Measurements from ENCODE around the gene QKI.

QKI gene

GRCh38 chr6:163490826-163491577 is 76.5 kb downstream of the QKI start:
- no peak for DNase-seq

- no peak for DNase-seq
Observed at GRCh38 chr6:163491737-163492300, 77.3 kb downstream of the QKI start.

DNA sequence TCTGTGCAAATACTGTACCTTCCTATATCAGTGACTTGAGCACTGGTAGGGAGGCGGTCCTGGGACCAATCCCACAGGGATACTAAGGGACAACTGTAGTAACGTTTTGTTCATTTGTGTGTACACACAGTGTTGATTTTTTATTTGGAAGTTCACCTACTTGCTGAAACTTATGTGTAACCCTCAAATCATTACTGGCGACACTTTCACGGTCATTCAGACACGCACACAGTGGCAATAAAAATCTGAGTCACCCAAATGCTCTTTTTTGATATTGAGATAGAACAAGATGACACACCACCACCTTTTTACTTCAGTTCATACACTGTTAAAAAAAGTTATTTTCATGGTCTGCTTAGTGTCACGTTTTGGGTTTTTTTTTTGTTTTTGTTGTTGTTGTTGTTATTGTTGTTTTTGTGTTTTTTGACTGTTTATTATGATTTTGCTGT is 79.8 kb downstream of the QKI start:
- no peak for DNase-seq

DNA sequence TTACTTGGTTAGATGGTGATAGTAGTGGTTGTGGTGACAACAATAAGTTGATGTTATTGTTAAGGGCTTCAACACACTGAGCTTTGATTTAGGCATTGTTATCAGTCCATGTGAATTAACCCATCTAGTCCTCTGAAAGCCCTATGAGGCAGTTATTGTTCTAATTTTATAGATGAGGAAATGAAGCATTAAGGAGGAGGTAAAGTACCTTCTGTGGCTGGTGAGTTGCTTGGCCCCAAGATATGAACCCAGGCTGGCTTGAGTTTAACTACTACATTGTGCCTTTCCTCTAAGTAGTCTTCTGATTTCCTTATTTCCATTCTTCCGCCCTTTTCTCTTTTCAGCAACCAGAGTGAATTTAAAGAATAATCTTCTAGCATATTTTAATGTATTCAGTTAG is 81.7 kb downstream of the QKI start:
- DNase-seq: no peak

DNA sequence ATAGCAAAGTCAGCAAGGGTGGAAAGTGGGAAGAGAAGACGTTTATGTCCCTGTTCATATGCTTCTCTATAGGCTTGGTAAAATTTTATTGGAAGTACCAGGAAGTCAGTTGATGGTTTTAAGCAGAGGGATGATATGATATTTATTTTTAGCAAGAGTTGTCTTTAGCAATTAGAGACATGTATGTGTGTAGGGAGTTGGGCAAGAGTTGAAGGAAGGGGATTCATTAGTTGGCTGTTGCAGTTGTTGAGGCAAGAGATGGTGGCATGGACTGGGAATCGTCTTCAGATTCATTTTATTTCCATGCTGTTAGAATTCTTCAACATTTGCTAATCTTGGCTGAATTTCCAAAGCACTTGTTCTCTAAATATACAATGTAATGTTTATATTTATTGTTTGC is 85.6 kb downstream of the QKI start:
- no peak for DNase-seq

GRCh38 chr6:163501026-163501425 is 86.5 kb downstream of the QKI start:
- no peak for DNase-seq

- no peak for DNase-seq
Observed at GRCh38 chr6:163501439-163501838, 86.9 kb downstream of the QKI start.

DNA sequence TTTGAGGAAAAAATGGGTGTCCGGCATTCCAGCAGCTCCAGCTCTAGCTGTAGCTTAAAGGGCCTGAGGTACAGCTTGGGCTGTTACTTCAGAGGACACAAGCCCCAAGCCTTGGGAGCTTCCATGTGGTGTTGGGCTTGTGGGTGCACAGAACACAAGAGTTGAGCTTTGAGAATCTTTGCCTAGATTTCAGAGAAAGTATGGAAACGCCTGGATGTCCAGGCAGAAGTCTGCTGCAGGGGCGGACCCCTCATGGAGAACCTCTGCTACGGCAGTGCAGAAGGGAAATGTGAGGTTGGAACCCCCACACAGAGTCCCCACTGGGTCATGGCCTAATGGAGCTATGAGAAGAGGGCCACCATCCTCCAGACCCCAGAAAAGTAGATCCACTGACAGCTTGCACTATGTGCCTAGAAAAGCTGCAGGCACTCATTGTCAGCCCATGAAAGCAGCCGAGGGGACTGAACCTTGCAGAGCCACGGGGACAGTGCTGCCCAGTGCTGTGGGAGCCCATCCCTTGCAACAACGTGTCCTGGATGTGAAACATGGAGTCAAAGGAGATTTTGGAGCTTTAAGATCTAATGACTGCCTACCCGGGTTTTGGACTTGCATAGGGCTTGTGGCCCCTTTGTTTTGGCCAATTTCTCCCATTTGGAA is 90.6 kb downstream of the QKI start:
- no peak for DNase-seq

- DNase-seq: no peak
Observed at GRCh38 chr6:163507965-163508364, 93.4 kb downstream of the QKI start.

DNA sequence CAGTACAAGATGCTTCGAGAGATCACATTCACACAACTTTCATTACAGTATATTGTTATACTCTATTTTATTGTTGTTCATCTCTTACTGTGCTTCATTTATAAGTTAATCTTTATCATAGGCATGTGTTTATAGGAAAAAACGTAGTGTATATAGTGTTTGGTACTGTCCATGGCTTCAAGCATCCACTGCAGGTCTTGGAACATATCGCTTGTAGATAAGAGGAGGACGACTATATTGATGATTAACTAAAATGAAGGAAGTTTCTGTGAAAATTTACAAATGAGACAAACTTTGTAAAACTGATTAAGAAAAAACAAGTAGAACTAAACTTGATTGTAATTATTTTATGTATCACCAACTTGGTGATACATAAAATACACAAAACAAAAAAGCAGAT is 98.5 kb downstream of the QKI start:
- DNase-seq: no peak

DNA sequence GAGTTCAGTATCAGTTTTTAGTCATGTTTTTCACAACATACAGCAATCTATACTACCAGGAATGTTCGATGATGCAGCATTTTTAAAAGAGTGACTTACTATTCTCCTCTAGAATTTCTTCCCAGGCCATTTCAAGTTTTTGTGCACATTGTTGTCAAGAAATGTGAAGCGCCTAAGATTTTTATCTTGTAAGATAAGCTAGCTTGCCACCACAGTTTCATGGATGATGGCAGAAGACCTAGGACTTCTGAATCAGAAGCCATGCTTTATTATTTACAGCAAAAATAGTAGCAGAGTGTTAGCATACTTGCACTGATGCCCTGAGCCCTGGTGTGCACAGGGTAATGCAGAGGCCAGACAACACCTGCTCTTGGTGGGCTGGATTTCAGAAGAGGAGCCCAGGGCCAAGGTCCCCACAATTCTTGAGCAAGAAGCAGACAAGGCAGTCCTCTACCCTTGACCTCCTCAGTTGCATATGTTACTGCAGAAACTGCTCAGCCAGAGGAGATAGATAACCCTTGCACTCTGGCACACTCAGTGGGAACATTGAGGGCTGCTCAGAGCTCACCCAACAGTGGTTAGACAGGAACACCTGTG is 99.2 kb downstream of the QKI start:
- DNase-seq: peak; percentile 27

GRCh38 chr6:163516908-163517307 is 102.4 kb downstream of the QKI start:
- no peak for DNase-seq

GRCh38 chr6:163520956-163521355 is 106.4 kb downstream of the QKI start:
- DNase-seq: no peak

DNA sequence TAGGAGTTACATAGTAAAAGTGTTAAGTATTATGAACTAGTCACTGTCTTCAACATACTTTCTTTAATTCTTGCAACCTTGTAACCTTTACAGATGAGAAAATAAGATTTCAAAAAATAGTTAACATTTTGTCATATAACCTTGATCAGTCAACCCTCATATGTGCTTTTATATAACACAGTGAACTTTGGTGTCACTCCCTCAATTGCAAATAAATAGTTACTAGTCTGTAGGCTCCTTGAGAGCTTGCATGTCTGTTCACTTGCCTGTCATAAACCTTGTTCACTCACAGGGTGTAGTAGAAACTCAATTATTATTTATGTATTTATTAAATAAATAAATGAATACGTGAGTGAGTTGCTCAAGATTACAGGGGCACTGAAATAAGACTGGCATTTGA is 107.5 kb downstream of the QKI start:
- DNase-seq: no peak

GRCh38 chr6:163525926-163526325 is 111.4 kb downstream of the QKI start:
- no peak for DNase-seq

GRCh38 chr6:163526346-163526745 is 111.8 kb downstream of the QKI start:
- no peak for DNase-seq

DNA sequence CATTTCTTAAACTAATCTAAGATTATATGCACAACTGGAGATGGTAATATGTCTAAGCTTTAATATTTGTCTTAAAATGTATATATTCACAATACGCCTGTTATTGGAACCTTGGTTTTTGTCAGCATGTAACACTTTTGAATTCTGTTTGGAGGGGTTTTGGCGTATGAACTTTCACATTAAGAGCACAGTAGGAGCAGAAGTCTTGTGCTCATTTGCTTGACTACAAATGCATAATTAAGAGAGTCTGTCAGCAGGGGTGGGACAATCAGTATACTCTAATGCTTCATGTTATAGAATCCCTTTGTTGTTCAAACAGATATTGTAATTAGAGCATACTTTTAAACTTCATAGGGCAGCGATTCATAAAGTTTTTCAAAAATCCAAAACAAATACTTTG is 112.8 kb downstream of the QKI start:
- no peak for DNase-seq

- no peak for DNase-seq
Observed at GRCh38 chr6:163529605-163530004, 115.1 kb downstream of the QKI start.

DNA sequence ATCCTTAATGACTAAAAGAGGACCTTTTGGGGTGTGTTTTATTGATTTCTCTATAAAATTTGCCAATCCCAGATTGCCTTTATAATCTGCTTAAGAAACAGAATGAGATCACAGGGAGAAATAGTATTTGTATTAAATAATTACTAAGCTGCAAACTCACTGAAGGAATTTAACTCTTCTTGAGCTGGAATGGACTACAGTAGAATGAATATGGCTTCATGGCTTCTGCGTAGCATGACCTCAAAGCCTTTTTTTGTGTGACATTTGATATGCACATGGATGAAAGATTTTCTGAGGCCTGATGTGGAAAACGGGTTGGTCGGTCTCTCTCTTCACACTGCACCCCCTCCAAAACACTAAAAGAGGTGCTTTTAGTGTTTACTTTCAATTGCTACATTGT is 115.9 kb downstream of the QKI start:
- no peak for DNase-seq

GRCh38 chr6:163531122-163531521 is 116.6 kb downstream of the QKI start:
- DNase-seq: no peak

DNA sequence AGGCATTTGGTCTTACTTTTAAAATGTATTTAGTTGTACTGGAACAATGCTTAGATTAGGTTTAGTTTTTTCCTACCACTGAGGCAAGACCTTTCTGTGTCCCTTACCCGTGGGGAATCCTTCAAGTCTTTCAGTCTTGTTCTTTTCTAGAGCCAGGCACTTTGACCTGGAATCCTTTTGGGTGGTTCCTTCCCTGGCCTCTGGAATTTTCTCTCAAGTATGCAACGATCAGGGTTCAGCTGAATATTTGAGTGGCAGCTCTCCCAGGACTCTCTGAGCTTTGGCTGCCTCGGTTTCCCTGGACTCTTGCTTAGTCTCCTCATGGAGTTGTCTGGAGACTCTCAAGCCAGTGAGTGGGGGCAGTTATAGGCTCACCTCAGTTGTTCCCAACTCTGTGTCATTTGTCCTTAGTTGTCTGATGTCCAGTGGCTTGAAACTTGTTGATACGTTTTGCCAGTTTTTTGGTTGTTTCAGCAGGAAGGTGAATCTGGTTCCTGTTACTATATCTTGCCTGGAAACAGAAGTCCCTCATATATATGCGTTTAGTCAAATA is 118.1 kb downstream of the QKI start:
- no peak for DNase-seq

- peak; percentile 15 for DNase-seq
Observed at GRCh38 chr6:163533443-163533842, 118.9 kb downstream of the QKI start.

DNA sequence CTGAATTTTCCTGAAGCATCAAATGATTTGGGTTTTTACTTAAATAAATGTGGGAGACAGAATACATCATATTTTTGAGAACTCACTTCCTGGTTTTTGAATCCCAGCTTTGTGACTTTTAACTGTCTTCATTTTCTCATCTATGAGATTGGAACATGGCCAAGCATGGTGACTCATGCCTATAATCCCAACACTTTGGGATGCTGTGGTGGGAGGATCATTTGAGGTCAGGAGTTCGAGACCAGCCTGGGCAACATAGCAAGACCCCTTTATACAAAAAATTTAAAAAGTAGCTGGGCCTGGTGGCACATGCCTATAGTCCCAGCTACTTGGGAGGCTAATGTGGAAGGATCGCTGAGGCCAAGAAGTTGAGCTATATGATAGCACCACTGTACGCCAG is 122.3 kb downstream of the QKI start:
- no peak for DNase-seq

DNA sequence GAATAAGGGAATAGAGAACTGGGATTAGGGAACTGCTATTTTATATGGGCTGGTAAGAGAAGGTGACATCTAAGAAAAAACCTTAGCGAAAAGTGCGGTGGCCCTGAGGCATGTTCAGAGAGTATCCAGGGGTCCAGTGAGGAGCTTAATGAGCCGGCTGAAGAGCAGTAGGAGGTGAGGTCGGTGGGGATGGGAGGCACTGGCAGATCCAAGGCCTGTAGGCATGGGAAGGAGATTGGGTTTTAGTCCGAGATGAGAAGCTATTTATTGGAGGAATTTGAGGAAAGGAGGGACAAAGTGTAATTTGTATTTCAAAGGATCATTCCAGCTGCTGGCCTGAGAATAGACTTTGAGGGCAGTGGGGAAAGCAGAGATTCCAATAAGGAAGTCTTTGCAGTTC is 123.8 kb downstream of the QKI start:
- no peak for DNase-seq

All from hematopoietic multipotent progenitor cell treated with erythropoietin and hydrocortisone succinate and interleukin-3 and kit ligand, for 4 days (in vitro differentiated cells).